Measurements from ENCODE around the gene LOXHD1. TPM values are rescaled to one million over a fixed set of nuclear protein-coding genes. Genes with fewer than 3 reads are reported as not detected.

LOXHD1 gene
- total and polyA plus RNA-seq, 2 of the 13 experiments (the other 11 are each of a cell fraction or from before 2014, with no cell fraction given) = not detected

GRCh38 chr18:46566111-46566510 is 90.9 kb downstream of the LOXHD1 start:
- Histone ChIP-seq H3K4me2 (ENCODE audit: low read depth, low read length) (no peak overlapping the region), H3K9me3 (ENCODE audit: low read length) (no peaks in the 10 kb centered on the region), H4K20me1 (ENCODE audit: insufficient read depth, low read length) (no peaks in the 10 kb centered on the region), H3K9ac (ENCODE audit: insufficient read depth, low read depth, low read length) (no peak overlapping the region), H3K4me1 (ENCODE audit: insufficient read depth, low read length) (no peaks in the 10 kb centered on the region), H3K36me3 (replicated peaks in 1 of 2; ENCODE audit: control insufficient read depth in 1 of 2, insufficient read depth in 2 of 2, low read length in 2 of 2) (no peaks in the 10 kb centered on the region), H3K79me2 (ENCODE audit: insufficient read depth, low read length) (no peaks in the 10 kb centered on the region), H3K27ac (ENCODE audit: extremely low read length, insufficient read depth, low read length) (no peak overlapping the region), H3K4me3 (replicated peaks in 1 of 3; ENCODE audit: insufficient read depth in 1 of 3, low read depth in 2 of 3, low read length in 3 of 3) (no peak overlapping the region), H3K27me3 (ENCODE audit: control insufficient read depth in 1 of 2, insufficient read depth in 2 of 2, low read length in 2 of 2) (peaks cover 0 to 10% of the 10 kb centered on the region in 2 experiments; a peak in 1 of 5 replicates), H2AFZ (ENCODE audit: low read length) (no peak overlapping the region)
- in situ Hi-C loops (cut with HindIII; ENCODE audit: extremely low pct_ligation_motif_present, low pct_unique_long_range_greater_than_20kb) (no loop called here), intact Hi-C loops (cut with micrococcal nuclease; ENCODE audit: unreplicated experiment) (no loop called here)
- ATAC-seq (no peak), DNase-seq (ENCODE audit: low spot score) (no peak), FAIRE-seq (no peak)
- WGBS (ENCODE audit: low lambda C conversion rate) = 20% methylated on average over 3 of the region's 10 CpGs
- ChIA-PET CTCF (ENCODE audit: low intra/inter-chr PET ratio, low total read pairs) (no interaction called here), POLR2A (no interaction called here)
- BruUV-seq (replicated peaks) = no TSS peak
- TF ChIP-seq PCBP2 (optimal IDR thresholded peaks at IDR 0.05; ENCODE audit: low read depth, low read length, poor library complexity, severe bottlenecking) (no peak), HMG20A (CRISPR knock-in tag; IDR thresholded peaks at IDR 0.05; ENCODE audit: borderline replicate concordance) (no peak), ZNF350 (CRISPR knock-in tag; IDR thresholded peaks at IDR 0.05; ENCODE audit: borderline replicate concordance, low read depth) (no peak), MATR3 (CRISPR knock-in tag; IDR thresholded peaks at IDR 0.05) (no peak), MIER3 (CRISPR knock-in tag; IDR thresholded peaks at IDR 0.05; ENCODE audit: borderline replicate concordance) (no peak), ZNF121 (CRISPR knock-in tag; IDR thresholded peaks at IDR 0.05) (no peak), SIX4 (CRISPR knock-in tag; IDR thresholded peaks at IDR 0.05) (no peak), MBNL3 (CRISPR knock-in tag; conservative IDR thresholded peaks at IDR 0.05) (no peak)

DNA sequence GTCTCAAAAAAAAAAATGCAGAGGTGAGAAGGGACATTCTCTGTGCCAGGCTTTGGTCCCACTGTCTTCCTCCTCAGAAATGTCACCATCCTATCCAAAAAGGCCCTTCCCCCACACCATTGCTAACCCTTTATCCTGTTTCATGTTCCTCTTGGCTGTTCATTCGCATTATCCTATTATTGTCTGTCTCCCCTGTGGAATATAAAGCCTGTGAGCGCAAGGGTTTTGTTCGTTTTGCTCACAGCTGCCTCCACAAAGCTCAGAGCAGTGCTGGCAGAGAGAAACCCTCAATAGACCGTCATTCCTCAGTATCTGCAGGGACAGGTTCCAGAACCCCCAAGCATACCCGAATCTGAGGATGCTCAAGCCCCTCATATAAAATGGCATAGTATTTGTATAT is 91.8 kb downstream of the LOXHD1 start:
- ChIA-PET CTCF (ENCODE audit: low intra/inter-chr PET ratio, low total read pairs) (no interaction called here), POLR2A (no interaction called here)
- Histone ChIP-seq H3K9ac (ENCODE audit: insufficient read depth, low read depth, low read length) (no peak overlapping the region), H4K20me1 (ENCODE audit: insufficient read depth, low read length) (no peaks in the 10 kb centered on the region), H2AFZ (ENCODE audit: low read length) (no peak overlapping the region), H3K4me3 (replicated peaks in 1 of 3; ENCODE audit: insufficient read depth in 1 of 3, low read depth in 2 of 3, low read length in 3 of 3) (no peak overlapping the region), H3K27ac (ENCODE audit: extremely low read length, insufficient read depth, low read length) (no peak overlapping the region), H3K4me1 (ENCODE audit: insufficient read depth, low read length) (no peaks in the 10 kb centered on the region), H3K9me3 (ENCODE audit: low read length) (no peaks in the 10 kb centered on the region), H3K4me2 (ENCODE audit: low read depth, low read length) (no peak overlapping the region), H3K36me3 (replicated peaks in 1 of 2; ENCODE audit: control insufficient read depth in 1 of 2, insufficient read depth in 2 of 2, low read length in 2 of 2) (no peaks in the 10 kb centered on the region), H3K27me3 (ENCODE audit: control insufficient read depth in 1 of 2, insufficient read depth in 2 of 2, low read length in 2 of 2) (peaks cover 0 to 18% of the 10 kb centered on the region in 2 experiments; a peak in 1 of 5 replicates), H3K79me2 (ENCODE audit: insufficient read depth, low read length) (no peaks in the 10 kb centered on the region)
- no peak for ATAC-seq
- no peak for FAIRE-seq
- no peak for DNase-seq (ENCODE audit: low spot score)
- TF ChIP-seq HOXD1 (CRISPR knock-in tag; IDR thresholded peaks at IDR 0.05) (no peak), LBX2 (CRISPR knock-in tag; IDR thresholded peaks at IDR 0.05; ENCODE audit: borderline replicate concordance) (no peak), NFKBIZ (CRISPR knock-in tag; IDR thresholded peaks at IDR 0.05) (no peak), ZZZ3 (CRISPR knock-in tag; IDR thresholded peaks at IDR 0.05; ENCODE audit: borderline replicate concordance) (no peak), ZNF598 (CRISPR knock-in tag; IDR thresholded peaks at IDR 0.05; ENCODE audit: borderline replicate concordance) (no peak)
- in situ Hi-C loops (cut with HindIII; ENCODE audit: extremely low pct_ligation_motif_present, low pct_unique_long_range_greater_than_20kb) = no loop called here
- intact Hi-C loops (cut with micrococcal nuclease; ENCODE audit: unreplicated experiment) = no loop called here
- 16% methylated on average over 5 of the region's 5 CpGs for WGBS (ENCODE audit: low lambda C conversion rate)
- BruUV-seq (replicated peaks) = no TSS peak
